T-cell (primary cell): ENCODE data around the gene RERG. TPM values are rescaled to one million over a fixed set of nuclear protein-coding genes. Genes with fewer than 3 reads are reported as not detected.

Experiments
- ATAC-seq, 4 experiments: fragments of 200-7000 bp in 3 of 4; fragments of 150-1000 bp in 1 of 4; cut with Tn5 transposase; replicated peaks in 1 of 4; 1 replicate in 3 of 4; 2 replicates in 1 of 4; pipeline ENCODE4 v1.10.0; 2021; ENCODE audit warnings: moderate library complexity in 3 of 4, mild to moderate bottlenecking in 2 of 4, moderate number of reproducible peaks in 1 of 4
- CTCF ChIA-PET, 2 donors: fragments of 300-600 bp; sonication (Branson Sonifier 250); formaldehyde crosslinking; loops; one replicate each; lab custom pipeline; 2022; ENCODE audit warnings: antibody characterized with exemption in 2 of 2; lab: Charles Lee
- POLR2A ChIA-PET, 2 donors: fragments of 300-600 bp; sonication (Branson Sonifier 250); formaldehyde crosslinking; loops; one replicate each; lab custom pipeline; 2022; ENCODE audit warnings: antibody characterized with exemption in 2 of 2; lab: Charles Lee
- DNase-seq, 35 experiments: peaks; one replicate each; pipeline versions ENCODE4 v3.0.0 to v3.0.0-alpha.2; 2013 to 2023
- H3K27ac ChIP-seq: one replicate; pipeline ENCODE4 v1.5.1; 2013; ENCODE audit warnings: low read length
- H3K27me3 ChIP-seq, 2 experiments: replicated peaks in 1 of 2; 1 replicate in 1 of 2; 2 replicates in 1 of 2; pipeline versions ENCODE4 v1.6.1 to v1.7.0; 2013; ENCODE audit warnings: low read length in 1 of 2, mixed read lengths in 1 of 2; ENCODE audit not compliant: control insufficient read depth in 2 of 2, insufficient read depth in 2 of 2; ENCODE audit errors: extremely low read depth in 1 of 2
- H3K36me3 ChIP-seq, 2 donors: 1 replicate in 1 of 2; 2 replicates in 1 of 2; pipeline versions ENCODE4 v1.6.1 to v1.7.0; 2013; ENCODE audit warnings: low read length in 1 of 2; ENCODE audit not compliant: control insufficient read depth in 2 of 2, insufficient read depth in 1 of 2; ENCODE audit errors: extremely low read depth in 1 of 2
- H3K4me1 ChIP-seq, 2 experiments: 1 replicate in 1 of 2; 2 replicates in 1 of 2; pipeline versions ENCODE4 v1.6.1 to v1.7.0; 2013; ENCODE audit warnings: low read length in 2 of 2, mixed read lengths in 1 of 2; ENCODE audit not compliant: insufficient read depth in 2 of 2, control insufficient read depth in 1 of 2; ENCODE audit errors: extremely low read depth in 1 of 2
- H3K4me3 ChIP-seq, 2 donors: 1 replicate in 1 of 2; 2 replicates in 1 of 2; pipeline versions ENCODE4 v1.5.1 to v1.7.0; 2013; ENCODE audit warnings: mild to moderate bottlenecking in 2 of 2, low read length in 1 of 2, moderate library complexity in 1 of 2; ENCODE audit not compliant: control insufficient read depth in 1 of 2; ENCODE audit errors: extremely low read depth in 1 of 2
- H3K9me3 ChIP-seq: 2 replicates; pipeline ENCODE4 v1.7.0; 2013
- H3K27ac Mint-ChIP-seq, 2 donors: one replicate each; pipeline ENCODE4 v1.8.0; 2020 to 2021; ENCODE audit warnings: mild to moderate bottlenecking in 2 of 2, mixed read lengths in 2 of 2
- H3K27me3 Mint-ChIP-seq, 2 donors: one replicate each; pipeline ENCODE4 v1.8.0; 2021 to 2022; ENCODE audit warnings: mixed read lengths in 2 of 2
- H3K36me3 Mint-ChIP-seq: one replicate; pipeline ENCODE4 v1.8.0; 2021; ENCODE audit warnings: mixed read lengths
- H3K4me1 Mint-ChIP-seq, 3 donors: one replicate each; pipeline ENCODE4 v1.8.0; 2020 to 2022; ENCODE audit warnings: mixed read lengths in 3 of 3, mild to moderate bottlenecking in 1 of 3
- H3K4me3 Mint-ChIP-seq, 3 donors: one replicate each; pipeline ENCODE4 v1.8.0; 2020 to 2022; ENCODE audit warnings: mild to moderate bottlenecking in 3 of 3, mixed read lengths in 3 of 3, moderate library complexity in 3 of 3
- H3K9me3 Mint-ChIP-seq, 3 donors: one replicate each; pipeline ENCODE4 v1.8.0; 2020 to 2022; ENCODE audit warnings: mixed read lengths in 3 of 3
- WGBS: methylation state at CpG from one replicate; pipeline ENCODE4 v1.1.5; 2013; ENCODE audit warnings: missing lambda C conversion rate; ENCODE audit not compliant: insufficient coverage; 5-methylcytosine and 5-hydroxymethylcytosine counted together
- total RNA-seq, 35 experiments: library from RNA in 6 of 35; stranded (reverse) in 6 of 35; fragments of 120-200 nt in 1 of 35; gene quantifications; one replicate each; pipeline versions ENCODE4 v1.2.1 to v1.2.4 and lab custom pipeline; 2013 to 2026

RERG gene
- total RNA-seq, 5 donors from 2014 or later (not counting 1 experiment from before 2014, with no cell fraction given): 0.20 to 0.60 TPM; not detected in 3

GRCh38 chr12:15152456-15152855 lies 68.8 kb downstream of the RERG start:
- Mint-ChIP-seq H3K9me3 (no peaks in the 10 kb centered on the region), H3K4me3 (no peak overlapping the region), H3K27ac (no peak overlapping the region), H3K27me3 (peaks cover 1 to 13% of the 10 kb centered on the region in 2 donors), H3K36me3 (no peaks in the 10 kb centered on the region), H3K4me1 (no peaks in the 10 kb centered on the region)
- no peaks in the 10 kb centered on the region for H3K4me1 ChIP-seq
- no peaks in the 10 kb centered on the region for H3K27me3 ChIP-seq
- no peaks in the 10 kb centered on the region for H3K9me3 ChIP-seq
- POLR2A ChIA-PET: no interaction called here
- H3K27ac ChIP-seq: no peak overlapping the region
- no peak for DNase-seq
- WGBS: no CpG with 5 or more reads among the region's 1 CpG
- no peak for ATAC-seq
- no peaks in the 10 kb centered on the region for H3K36me3 ChIP-seq
- H3K4me3 ChIP-seq: no peak overlapping the region
- CTCF ChIA-PET: interaction anchor here in 1 of 2 donors (0.6 kb wide), 1 partner anchor 717 kb away, joined by 4 read pairs; no protein-coding TSS in a partner anchor

- H3K9me3 Mint-ChIP-seq: no peaks in the 10 kb centered on the region
- ATAC-seq: no peak
Observed at GRCh38 chr12:15151161-15152091, 69.8 kb downstream of the RERG start.

GRCh38 chr12:15146585-15146984 lies 74.6 kb downstream of the RERG start:
- Histone ChIP-seq H3K36me3 (no peaks in the 10 kb centered on the region), H3K4me1 (no peaks in the 10 kb centered on the region), H3K27ac (no peak overlapping the region), H3K4me3 (no peak overlapping the region), H3K27me3 (no peaks in the 10 kb centered on the region), H3K9me3 (no peaks in the 10 kb centered on the region)
- WGBS: 100% methylated on average over 1 of the region's 3 CpGs
- H3K9me3 Mint-ChIP-seq: no peaks in the 10 kb centered on the region
- ATAC-seq: no peak
- H3K27me3 Mint-ChIP-seq: peaks cover 18 to 19% of the 10 kb centered on the region in 2 donors
- POLR2A ChIA-PET: interaction anchor here in 1 of 2 donors (0.7 kb wide), 1 partner anchor 21 kb away, joined by 6 read pairs; no protein-coding TSS in a partner anchor
- H3K4me1 Mint-ChIP-seq: no peaks in the 10 kb centered on the region
- H3K27ac Mint-ChIP-seq: no peak overlapping the region
- CTCF ChIA-PET: interaction anchor here in 1 of 2 donors (0.6 kb wide), 1 partner anchor 80 kb away, joined by 3 read pairs; no protein-coding TSS in a partner anchor
- H3K36me3 Mint-ChIP-seq: no peaks in the 10 kb centered on the region
- no peak for DNase-seq
- no peak overlapping the region for H3K4me3 Mint-ChIP-seq

More at GRCh38 chr12:15151161-15152091, 69.8 kb downstream of the RERG start:
- no peak overlapping the region for H3K4me3 ChIP-seq
- no peaks in the 10 kb centered on the region for H3K4me1 Mint-ChIP-seq
- H3K4me1 ChIP-seq: no peaks in the 10 kb centered on the region
- H3K27me3 ChIP-seq: no peaks in the 10 kb centered on the region
- peak in 1 of 35 experiments; percentile 8 for DNase-seq
- no peak overlapping the region for H3K27ac Mint-ChIP-seq
- H3K36me3 ChIP-seq: no peaks in the 10 kb centered on the region
- no peaks in the 10 kb centered on the region for H3K36me3 Mint-ChIP-seq
- peaks cover 1 to 13% of the 10 kb centered on the region in 2 donors for H3K27me3 Mint-ChIP-seq
- H3K27ac ChIP-seq: no peak overlapping the region
- CTCF ChIA-PET: interaction anchor here in 1 of 2 donors (0.6 kb wide), 1 partner anchor 718 kb away, joined by 4 read pairs; no protein-coding TSS in a partner anchor
- no peak overlapping the region for H3K4me3 Mint-ChIP-seq
- POLR2A ChIA-PET: no interaction called here
- 100% methylated on average over 1 of the region's 5 CpGs for WGBS
- no peaks in the 10 kb centered on the region for H3K9me3 ChIP-seq

GRCh38 chr12:15143467-15143866 lies 77.8 kb downstream of the RERG start:
- ATAC-seq (no peak), DNase-seq (no peak)
- peaks cover 18 to 28% of the 10 kb centered on the region in 2 donors for H3K27me3 Mint-ChIP-seq
- ChIA-PET POLR2A (no interaction called here), CTCF (no interaction called here)
- Histone ChIP-seq H3K9me3 (no peaks in the 10 kb centered on the region), H3K4me3 (no peak overlapping the region), H3K4me1 (no peaks in the 10 kb centered on the region), H3K27me3 (peaks cover 0 to 2% of the 10 kb centered on the region in 2 experiments), H3K36me3 (no peaks in the 10 kb centered on the region), H3K27ac (no peak overlapping the region)
- H3K27ac Mint-ChIP-seq: no peak overlapping the region
- H3K36me3 Mint-ChIP-seq: no peaks in the 10 kb centered on the region
- H3K4me1 Mint-ChIP-seq: no peaks in the 10 kb centered on the region
- H3K4me3 Mint-ChIP-seq: no peak overlapping the region
- no peaks in the 10 kb centered on the region for H3K9me3 Mint-ChIP-seq

GRCh38 chr12:15142711-15143110 lies 78.5 kb downstream of the RERG start:
- no CpG with 5 or more reads among the region's 2 CpGs for WGBS
- Mint-ChIP-seq H3K4me1 (no peaks in the 10 kb centered on the region), H3K9me3 (no peaks in the 10 kb centered on the region), H3K27ac (no peak overlapping the region), H3K27me3 (peaks cover 23 to 33% of the 10 kb centered on the region in 2 donors), H3K4me3 (no peak overlapping the region), H3K36me3 (no peaks in the 10 kb centered on the region)
- Histone ChIP-seq H3K9me3 (no peaks in the 10 kb centered on the region), H3K27me3 (peaks cover 0 to 2% of the 10 kb centered on the region in 2 experiments), H3K36me3 (no peaks in the 10 kb centered on the region), H3K4me1 (no peaks in the 10 kb centered on the region), H3K27ac (no peak overlapping the region), H3K4me3 (no peak overlapping the region)
- DNase-seq (no peak), ATAC-seq (no peak)
- ChIA-PET POLR2A (no interaction called here), CTCF (no interaction called here)

GRCh38 chr12:15131431-15131830 lies 89.8 kb downstream of the RERG start:
- no peak overlapping the region for H3K4me3 Mint-ChIP-seq
- Histone ChIP-seq H3K9me3 (no peaks in the 10 kb centered on the region), H3K27ac (no peak overlapping the region), H3K36me3 (no peaks in the 10 kb centered on the region), H3K4me1 (no peaks in the 10 kb centered on the region), H3K27me3 (no peaks in the 10 kb centered on the region), H3K4me3 (no peak overlapping the region)
- H3K36me3 Mint-ChIP-seq: no peaks in the 10 kb centered on the region
- no peak for DNase-seq
- H3K27me3 Mint-ChIP-seq: peaks cover 5 to 7% of the 10 kb centered on the region in 2 donors
- ATAC-seq: no peak
- H3K27ac Mint-ChIP-seq: no peak overlapping the region
- CTCF ChIA-PET: no interaction called here
- WGBS: 79% methylated on average over 2 of the region's 3 CpGs
- no peaks in the 10 kb centered on the region for H3K4me1 Mint-ChIP-seq
- no peaks in the 10 kb centered on the region for H3K9me3 Mint-ChIP-seq
- POLR2A ChIA-PET: no interaction called here
